ENCODE data around the gene CPTP.

DNA sequence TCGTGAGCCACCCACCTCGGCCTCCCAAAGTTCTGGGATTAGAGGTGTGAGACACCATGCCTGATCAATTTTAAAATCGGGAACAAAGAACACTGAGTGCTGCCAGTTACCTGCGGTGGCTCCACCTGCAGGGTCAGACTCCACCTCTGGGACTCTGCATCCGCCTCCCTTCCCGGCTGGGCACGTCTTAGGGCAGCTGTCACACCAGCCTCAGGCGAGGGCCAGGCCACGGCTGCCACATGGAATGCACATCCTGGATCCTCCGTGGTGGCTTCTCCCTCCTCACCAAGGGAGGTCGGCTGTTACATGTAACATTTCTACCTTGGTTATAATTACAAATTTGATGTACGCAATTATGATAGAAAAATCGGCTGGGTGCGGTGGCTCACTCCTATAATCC is 39.7 kb downstream of the CPTP start:
- no peak for TF ChIP-seq POLR2A (IDR thresholded peaks at IDR 0.05)
- TF ChIP-seq, protein P1, sequence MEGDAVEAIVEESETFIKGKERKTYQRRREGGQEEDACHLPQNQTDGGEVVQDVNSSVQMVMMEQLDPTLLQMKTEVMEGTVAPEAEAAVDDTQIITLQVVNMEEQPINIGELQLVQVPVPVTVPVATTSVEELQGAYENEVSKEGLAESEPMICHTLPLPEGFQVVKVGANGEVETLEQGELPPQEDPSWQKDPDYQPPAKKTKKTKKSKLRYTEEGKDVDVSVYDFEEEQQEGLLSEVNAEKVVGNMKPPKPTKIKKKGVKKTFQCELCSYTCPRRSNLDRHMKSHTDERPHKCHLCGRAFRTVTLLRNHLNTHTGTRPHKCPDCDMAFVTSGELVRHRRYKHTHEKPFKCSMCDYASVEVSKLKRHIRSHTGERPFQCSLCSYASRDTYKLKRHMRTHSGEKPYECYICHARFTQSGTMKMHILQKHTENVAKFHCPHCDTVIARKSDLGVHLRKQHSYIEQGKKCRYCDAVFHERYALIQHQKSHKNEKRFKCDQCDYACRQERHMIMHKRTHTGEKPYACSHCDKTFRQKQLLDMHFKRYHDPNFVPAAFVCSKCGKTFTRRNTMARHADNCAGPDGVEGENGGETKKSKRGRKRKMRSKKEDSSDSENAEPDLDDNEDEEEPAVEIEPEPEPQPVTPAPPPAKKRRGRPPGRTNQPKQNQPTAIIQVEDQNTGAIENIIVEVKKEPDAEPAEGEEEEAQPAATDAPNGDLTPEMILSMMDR (IDR thresholded peaks at IDR 0.05), result no peak

All from heart left ventricle (tissue), 13 donors.